Measurements from ENCODE around the gene MPRIP. TPM values are rescaled to one million over a fixed set of nuclear protein-coding genes. Genes with fewer than 3 reads are reported as not detected.

MPRIP gene
- total and polyA plus RNA-seq, 2 donors (not counting 3 experiments of a cell fraction or from before 2014, with no cell fraction given): 94.6 to 246 TPM

GRCh38 chr17:17084317-17084835, 42.1 kb downstream of the MPRIP start:
- POLR2A ChIA-PET: no interaction called here
- intact Hi-C loops (cut with micrococcal nuclease): no loop called here

More at GRCh38 chr17:17084317-17084835, 42.1 kb downstream of the MPRIP start:
- CTCF ChIA-PET: no interaction called here
- H3K9me1 ChIP-seq (replicated peaks; ENCODE audit: control insufficient read depth, extremely low read depth, insufficient read depth, low read length): no peaks in the 10 kb centered on the region
- H3K9ac ChIP-seq (replicated peaks; ENCODE audit: extremely low read depth, insufficient read depth, low read length): no peak overlapping the region
- TF ChIP-seq GATA2 (IDR thresholded peaks at IDR 0.05; ENCODE audit: insufficient read depth, insufficient read length, low read depth, low read length) (no peak), EZH2 (IDR thresholded peaks at IDR 0.05; ENCODE audit: borderline replicate concordance, low read depth, low read length, severe bottlenecking) (no peak), POLR2AphosphoS5 (IDR thresholded peaks at IDR 0.05; ENCODE audit: insufficient read depth, low read depth, low read length) (no peak), MYC (IDR thresholded peaks at IDR 0.05; ENCODE audit: low read depth, low read length) (no peak), FOS (IDR thresholded peaks at IDR 0.05; ENCODE audit: borderline replicate concordance, insufficient read depth, low read length) (no peak), MAX (IDR thresholded peaks at IDR 0.05; ENCODE audit: insufficient read depth, insufficient read length) (no peak), CTCF (IDR thresholded peaks at IDR 0.05; ENCODE audit: extremely low read depth in 1 of 2, insufficient read depth in 1 of 2, low read depth in 1 of 2, low read length in 2 of 2) (no peak), POLR2A (IDR thresholded peaks at IDR 0.05; ENCODE audit: low read depth, low read length) (no peak), JUN (IDR thresholded peaks at IDR 0.05; ENCODE audit: borderline replicate concordance, insufficient read depth, insufficient read length, low read depth) (no peak)
- FAIRE-seq (no peak), DNase-seq (ENCODE audit: low read depth, low spot score) (no peak)
- peaks cover 0 to 23% of the 10 kb centered on the region in 2 experiments for H3K36me3 ChIP-seq (ENCODE audit: control insufficient read depth in 2 of 2, extremely low read depth in 1 of 2, insufficient read depth in 2 of 2, low read length in 2 of 2)
- no peak overlapping the region for H2AFZ ChIP-seq (ENCODE audit: low read depth, low read length)
- peaks cover 85% of the 10 kb centered on the region for H3K79me2 ChIP-seq (ENCODE audit: control insufficient read depth, insufficient read depth, low read length)
- dilution Hi-C loops (cut with MboI; ENCODE audit: extremely low pct_ligation_motif_present, low sequenced_read_pairs): no loop called here
- no TSS peak for BruUV-seq (replicated peaks)
- H3K27ac ChIP-seq (ENCODE audit: insufficient read depth, low read depth, low read length): no peak overlapping the region
- H4K20me1 ChIP-seq (replicated peaks; ENCODE audit: control insufficient read depth, extremely low read depth, insufficient read depth, low read length): peaks cover 5% of the 10 kb centered on the region
- no peak overlapping the region for H3K4me3 ChIP-seq (replicated peaks in 1 of 3; ENCODE audit: insufficient read depth in 1 of 3, low read depth in 1 of 3, low read length in 3 of 3)
- no peak overlapping the region for H3K4me2 ChIP-seq (ENCODE audit: insufficient read depth, low read length)
- no peaks in the 10 kb centered on the region for H3K27me3 ChIP-seq (ENCODE audit: control insufficient read depth in 2 of 2, insufficient read depth in 2 of 2, low read length in 2 of 2)
- no peaks in the 10 kb centered on the region for H3K9me3 ChIP-seq (replicated peaks; ENCODE audit: control insufficient read depth, insufficient read depth, low read length)
- H3K4me1 ChIP-seq (ENCODE audit: control insufficient read depth, extremely low read depth, insufficient read depth, low read length): no peaks in the 10 kb centered on the region

All from endothelial cell of umbilical vein (primary cell).